H1 (cell line): ENCODE measurements around the gene SCGB1D2. TPM values are rescaled to one million over a fixed set of nuclear protein-coding genes. Genes with fewer than 3 reads are reported as not detected.
A peak's percentile ranks its signal among the peaks of the same experiment; 100 is the strongest.

Experiments
- CTCF ChIA-PET: fragments of 300-600 bp; sonication (Branson Sonifier 250); formaldehyde crosslinking; loops from one replicate; lab custom pipeline; 2021; ENCODE audit not compliant: partially characterized antibody; lab: Charles Lee
- POLR2A ChIA-PET: fragments of 300-600 bp; sonication (Branson Sonifier 250); formaldehyde crosslinking; loops from one replicate; lab custom pipeline; 2021; ENCODE audit warnings: inconsistent platforms; ENCODE audit not compliant: partially characterized antibody; lab: Charles Lee
- DNase-seq, 2 experiments: peaks; one replicate each; pipeline versions ENCODE4 v3.0.0 to v3.0.0-alpha.2; 2010 to 2022; ENCODE audit warnings: low spot score in 2 of 2, low read depth in 1 of 2, mixed read lengths in 1 of 2
- FAIRE-seq: peaks from 2 replicates; lab custom pipeline; 2011; peaks lifted over from hg19 to GRCh38; lab: Jason Lieb, UNC
- H2AFZ ChIP-seq: 2 replicates; pipeline ENCODE4 v1.8.1; 2012; ENCODE audit warnings: low read length, inconsistent platforms
- H2AK5ac ChIP-seq: 2 replicates; pipeline ENCODE4 v1.6.1; 2013; ENCODE audit warnings: low read depth, low read length
- H2BK120ac ChIP-seq: replicated peaks from 2 replicates; pipeline ENCODE3; 2013; ENCODE audit warnings: low read depth, low read length, inconsistent platforms
- H2BK12ac ChIP-seq: 2 replicates; pipeline ENCODE4 v1.6.1; 2013; ENCODE audit warnings: low read depth, low read length
- H2BK15ac ChIP-seq: 2 replicates; pipeline ENCODE4 v1.6.1; 2013; ENCODE audit warnings: low read length
- H2BK20ac ChIP-seq: 2 replicates; pipeline ENCODE4 v1.6.1; 2013; ENCODE audit warnings: low read length
- H2BK5ac ChIP-seq: 2 replicates; pipeline ENCODE4 v1.6.1; 2013; ENCODE audit warnings: low read depth, low read length
- H3K14ac ChIP-seq: 2 replicates; pipeline ENCODE4 v1.6.1; 2013; ENCODE audit warnings: inconsistent platforms; ENCODE audit not compliant: insufficient read length
- H3K18ac ChIP-seq: 2 replicates; pipeline ENCODE4 v1.6.1; 2013; ENCODE audit warnings: low read length; ENCODE audit errors: extremely low read depth
- H3K23ac ChIP-seq: 2 replicates; pipeline ENCODE4 v1.6.1; 2013; ENCODE audit warnings: inconsistent platforms; ENCODE audit not compliant: insufficient read length
- H3K23me2 ChIP-seq: 2 replicates; pipeline ENCODE4 v1.6.1; 2013; ENCODE audit warnings: low read depth, low read length
- H3K27ac ChIP-seq: 2 replicates; pipeline ENCODE4 v1.6.1; 2011; ENCODE audit warnings: low read depth, low read length, inconsistent platforms
- H3K27me3 ChIP-seq, 4 experiments: replicated peaks in 1 of 4; 1 replicate in 1 of 4; 2 replicates in 3 of 4; pipeline versions ENCODE4 v1.6.1 to v1.8.1; 2011 to 2013; ENCODE audit warnings: low read length in 3 of 4, mild to moderate bottlenecking in 3 of 4, inconsistent platforms in 2 of 4, mixed read lengths in 2 of 4, moderate library complexity in 1 of 4; ENCODE audit not compliant: control insufficient read depth in 3 of 4, insufficient read depth in 3 of 4; ENCODE audit errors: extremely low read depth in 1 of 4
- H3K36me3 ChIP-seq, 4 experiments: 2 replicates each; pipeline versions ENCODE4 v1.6.1 to v1.8.1; 2011 to 2013; ENCODE audit warnings: mild to moderate bottlenecking in 4 of 4, low read length in 3 of 4, moderate library complexity in 2 of 4, control low read depth in 1 of 4, inconsistent platforms in 1 of 4; ENCODE audit not compliant: insufficient read depth in 4 of 4, control insufficient read depth in 2 of 4
- H3K4ac ChIP-seq: replicated peaks from 2 replicates; pipeline ENCODE3; 2013; ENCODE audit warnings: low read length, low read depth, mixed read lengths, inconsistent platforms; ENCODE audit not compliant: insufficient read length
- H3K4me1 ChIP-seq, 4 experiments: replicated peaks in 1 of 4; 1 replicate in 1 of 4; 2 replicates in 3 of 4; pipeline versions ENCODE4 v1.6.1 to v1.8.1; 2011 to 2013; ENCODE audit warnings: low read length in 3 of 4, inconsistent platforms in 2 of 4, mixed read lengths in 1 of 4; ENCODE audit not compliant: insufficient read depth in 4 of 4, control insufficient read depth in 3 of 4
- H3K4me2 ChIP-seq, 2 experiments: 2 replicates each; pipeline versions ENCODE4 v1.6.1 to v1.8.1; 2011 to 2013; ENCODE audit warnings: low read depth in 2 of 2, low read length in 2 of 2, control low read depth in 1 of 2, inconsistent platforms in 1 of 2, mild to moderate bottlenecking in 1 of 2; ENCODE audit not compliant: insufficient read depth in 1 of 2
- H3K4me3 ChIP-seq, 4 experiments: fragments of 200-600, 300-600 bp in 1 of 4; sonication (generic), shearing (Covaris generic), sonication (Bioruptor Twin) in 1 of 4; 2 replicates each; pipeline versions ENCODE4 v1.5.1 to v1.8.1; 2011 to 2016; ENCODE audit warnings: low read length in 4 of 4, low read depth in 3 of 4, control low read depth in 2 of 4, inconsistent platforms in 2 of 4, mild to moderate bottlenecking in 2 of 4, mixed read lengths in 1 of 4, moderate library complexity in 1 of 4; ENCODE audit not compliant: insufficient read depth in 2 of 4; ENCODE audit errors: extremely low read depth in 1 of 4
- H3K56ac ChIP-seq: replicated peaks from 2 replicates; pipeline ENCODE3; 2013; ENCODE audit warnings: low read depth, mild to moderate bottlenecking, mixed read lengths, low read length, inconsistent platforms; ENCODE audit not compliant: insufficient read length
- H3K79me1 ChIP-seq: 2 replicates; pipeline ENCODE4 v1.6.1; 2013; ENCODE audit warnings: low read depth, low read length, control low read depth
- H3K79me2 ChIP-seq, 2 experiments: 2 replicates each; pipeline versions ENCODE4 v1.6.1 to v1.8.1; 2012 to 2013; ENCODE audit warnings: low read length in 2 of 2, mild to moderate bottlenecking in 2 of 2, inconsistent platforms in 1 of 2; ENCODE audit not compliant: insufficient read depth in 2 of 2, control insufficient read depth in 1 of 2
- H3K9ac ChIP-seq, 4 experiments: replicated peaks in 1 of 4; 1 replicate in 1 of 4; 2 replicates in 3 of 4; pipeline versions ENCODE4 v1.6.1 to v1.8.1; 2011 to 2013; ENCODE audit warnings: low read depth in 3 of 4, low read length in 3 of 4, control low read depth in 2 of 4, mild to moderate bottlenecking in 2 of 4, moderate library complexity in 2 of 4, inconsistent platforms in 1 of 4; ENCODE audit errors: extremely low read depth in 1 of 4
- H3K9me3 ChIP-seq, 2 experiments: 2 replicates each; pipeline versions ENCODE4 v1.6.1 to v1.8.1; 2012 to 2013; ENCODE audit warnings: mild to moderate bottlenecking in 2 of 2, moderate library complexity in 2 of 2, control low read depth in 1 of 2, inconsistent platforms in 1 of 2, low read depth in 1 of 2, low read length in 1 of 2, mixed read lengths in 1 of 2; ENCODE audit not compliant: insufficient read depth in 2 of 2
- H4K20me1 ChIP-seq, 2 experiments: replicated peaks in 1 of 2; 2 replicates each; pipeline versions ENCODE3 to v1.8.1; 2011 to 2013; ENCODE audit warnings: inconsistent platforms in 2 of 2, low read length in 2 of 2, mild to moderate bottlenecking in 1 of 2; ENCODE audit not compliant: insufficient read depth in 2 of 2, control insufficient read depth in 1 of 2
- H4K5ac ChIP-seq: 2 replicates; pipeline ENCODE4 v1.6.1; 2013; ENCODE audit warnings: low read length, low read depth, mixed read lengths, inconsistent platforms; ENCODE audit not compliant: insufficient read length
- H4K8ac ChIP-seq: 2 replicates; pipeline ENCODE4 v1.8.0; 2013; ENCODE audit warnings: mild to moderate bottlenecking, moderate library complexity, low read length, inconsistent platforms; ENCODE audit not compliant: insufficient read depth; ENCODE audit errors: extremely low read depth
- H4K91ac ChIP-seq: replicated peaks from 2 replicates; pipeline ENCODE3; 2013; ENCODE audit warnings: low read length, mixed read lengths, inconsistent platforms; ENCODE audit not compliant: insufficient read length
- JUN ChIP-seq: IDR thresholded peaks from 2 replicates; pipeline ENCODE4 v1.6.1; 2011; ENCODE audit warnings: low read depth, mild to moderate bottlenecking, improper control_type of control experiment, low read length
- MAFK ChIP-seq: IDR thresholded peaks from 2 replicates; pipeline ENCODE4 v1.6.1; 2012; ENCODE audit warnings: low read depth, mild to moderate bottlenecking, improper control_type of control experiment, low read length
- RAD21 ChIP-seq, 2 experiments: IDR thresholded peaks in 1 of 2; conservative IDR thresholded peaks in 1 of 2; 2 replicates each; pipeline ENCODE4 v1.6.1; 2011; ENCODE audit warnings: low read depth in 2 of 2, low read length in 2 of 2, improper control_type of control experiment in 1 of 2, inconsistent platforms in 1 of 2, mild to moderate bottlenecking in 1 of 2, moderate library complexity in 1 of 2
- TBP ChIP-seq: IDR thresholded peaks from 2 replicates; pipeline ENCODE4 v1.6.1; 2011; ENCODE audit warnings: low read depth, low read length, improper control_type of control experiment
- WGBS, 2 experiments: shearing (Covaris generic) in 1 of 2; methylation state at CpG; one replicate each; pipeline versions ENCODE4 v1.1.6 to v1.1.7; 2013 to 2015; ENCODE audit warnings: low lambda C conversion rate in 2 of 2, mixed read lengths in 2 of 2, inconsistent platforms in 1 of 2, low coverage in 1 of 2, missing lambda C conversion rate in 1 of 2; ENCODE audit not compliant: insufficient replicate concordance in 2 of 2, insufficient coverage in 1 of 2, insufficient read length in 1 of 2; ENCODE audit errors: extremely low coverage in 1 of 2, missing lambda C conversion rate in 1 of 2; 5-methylcytosine and 5-hydroxymethylcytosine counted together
- polyA plus RNA-seq, 7 experiments: library from polyadenylated mRNA; depleted of rRNA in 3 of 7; stranded (reverse) in 5 of 7; unstranded in 2 of 7; fragments of >200 nt in 5 of 7; fragments of 200-250 nt in 2 of 7; gene quantifications; 1 replicate in 5 of 7; 2 replicates in 1 of 7; 4 replicates in 1 of 7; pipeline versions ENCODE4 v1.2.1 to v1.2.3, GENCODE V29; 2011 to 2013; ENCODE audit warnings: missing spikeins in 2 of 7, mixed read lengths in 2 of 7
- total RNA-seq: library from RNA; stranded (reverse); fragmentation: NEBNext Ultra II Directional; extraction: Animal tissue kit (Norgen Biotek cat#: 25700); gene quantifications from 2 replicates; pipeline ENCODE4 v1.2.1, GENCODE V29; 2021

The SCGB1D2 gene
- total and polyA plus RNA-seq, 2 of the 8 experiments (the other 6 are each of a cell fraction or from before 2014, with no cell fraction given), result not detected

DNA sequence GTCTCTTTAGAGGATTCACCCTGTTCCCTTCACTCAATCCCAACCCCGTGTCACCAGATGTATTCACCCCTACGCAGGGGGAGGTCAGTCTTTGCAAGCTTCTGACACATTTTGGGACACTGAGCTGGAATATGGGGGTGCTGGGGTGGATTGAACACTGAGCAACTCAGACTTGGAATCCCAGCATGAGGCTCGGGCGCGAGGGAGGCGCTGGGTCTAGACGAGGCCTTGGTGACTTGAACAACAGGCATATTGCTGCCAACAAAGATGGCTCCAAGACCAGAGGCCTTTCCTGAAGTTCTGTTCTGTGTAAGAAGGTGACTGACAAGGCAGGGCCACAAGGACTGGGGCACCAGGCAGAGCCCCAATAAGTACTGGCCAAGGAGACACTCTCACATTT, 36.6 kb upstream of the SCGB1D2 start:
- Histone ChIP-seq H2BK15ac (no peak overlapping the region), H4K91ac (no peak overlapping the region), H3K36me3 (no peaks in the 10 kb centered on the region), H3K23me2 (no peaks in the 10 kb centered on the region), H3K4me2 (no peak overlapping the region), H3K23ac (no peak overlapping the region), H3K14ac (no peak overlapping the region), H3K4me3 (no peak overlapping the region), H3K4ac (no peak overlapping the region), H2BK120ac (no peak overlapping the region), H2BK20ac (no peak overlapping the region), H3K27me3 (no peaks in the 10 kb centered on the region), H3K9me3 (no peaks in the 10 kb centered on the region), H3K27ac (no peak overlapping the region), H2BK5ac (no peak overlapping the region), H3K4me1 (no peaks in the 10 kb centered on the region), H3K18ac (no peak overlapping the region), H3K79me1 (no peaks in the 10 kb centered on the region), H2BK12ac (no peak overlapping the region), H2AFZ (0 out of 2 replicates have a peak overlapping the region, but pooled peaks have one; percentile 2), H3K9ac (no peak overlapping the region; a peak in 1 of 7 replicates), H3K56ac (no peak overlapping the region), H4K5ac (no peak overlapping the region), H3K79me2 (no peaks in the 10 kb centered on the region), H4K20me1 (no peaks in the 10 kb centered on the region), H4K8ac (no peak overlapping the region), H2AK5ac (no peak overlapping the region)
- FAIRE-seq (no peak), DNase-seq (no peak)
- ChIA-PET POLR2A (no interaction called here), CTCF (interaction anchor here (0.7 to 1.7 kb wide), 5 partner anchors 9 to 39 kb away, joined by 3 to 6 read pairs (median 4); no protein-coding TSS in a partner anchor)
- 96% methylated on average over 7 of the region's 7 CpGs; no CpG with 5 or more reads in 1 of the 2 experiments for WGBS, 2 experiments
- TF ChIP-seq TBP (no peak), JUN (no peak), RAD21 (IDR thresholded peaks at IDR 0.05 in 1 of 2, conservative IDR thresholded peaks at IDR 0.05 in 1 of 2; ENCODE audit: low read depth in 2 of 2, low read length in 2 of 2) (no peak), MAFK (no peak)
